Activated CD8-positive, alpha-beta T cell treated with anti-CD3 and anti-CD28 coated beads, Interleukin-2, amount 10 ng/mL, durations not matched to agents 7 days and 5 days (primary cell): Measurements from ENCODE around the gene ARHGAP28. TPM values are rescaled to one million over a fixed set of nuclear protein-coding genes. Genes with fewer than 3 reads are reported as not detected.
"Not testable (repeated sequence)": the region's sequence is repeated elsewhere in the genome, so short reads cannot be mapped to it uniquely, and the experiment has no call there.

ENCODE experiments used
- ATAC-seq: fragments of 150-1000 bp; cut with Tn5 transposase; one replicate; pipeline ENCODE4 v1.10.0; 2021; ENCODE audit warnings: moderate library complexity
- CTCF ChIA-PET: fragments of 350-600 bp; sonication (Branson Sonifier 250); formaldehyde crosslinking; loops from one replicate; lab custom pipeline; 2021; ENCODE audit warnings: antibody characterized with exemption; lab: Charles Lee
- POLR2A ChIA-PET: fragments of 350-600 bp; sonication (Branson Sonifier 250); formaldehyde crosslinking; loops from one replicate; lab custom pipeline; 2021; ENCODE audit warnings: antibody characterized with exemption; lab: Charles Lee
- DNase-seq: peaks from one replicate; pipeline ENCODE4 v3.0.0-alpha.2; 2020
- H3K27ac Mint-ChIP-seq: one replicate; pipeline ENCODE4 v1.8.0; 2021; ENCODE audit warnings: mild to moderate bottlenecking, mixed read lengths
- H3K27me3 Mint-ChIP-seq: one replicate; pipeline ENCODE4 v1.8.0; 2021; ENCODE audit warnings: low read depth, mixed read lengths
- H3K36me3 Mint-ChIP-seq: one replicate; pipeline ENCODE4 v1.8.0; 2021; ENCODE audit warnings: low read depth, mixed read lengths
- H3K4me1 Mint-ChIP-seq: one replicate; pipeline ENCODE4 v1.8.0; 2021; ENCODE audit warnings: low read depth, mixed read lengths
- H3K4me3 Mint-ChIP-seq: one replicate; pipeline ENCODE4 v1.8.0; 2021; ENCODE audit warnings: mild to moderate bottlenecking, mixed read lengths
- H3K9me3 Mint-ChIP-seq: one replicate; pipeline ENCODE4 v1.8.0; 2022; ENCODE audit warnings: mixed read lengths; ENCODE audit not compliant: insufficient read depth
- total RNA-seq, 2 experiments: library from RNA; stranded (reverse); gene quantifications; one replicate each; pipeline ENCODE4 v1.2.3, GENCODE V29; 2021

ARHGAP28 gene
- total RNA-seq, 2 experiments from 2014 or later, result not detected

- H3K4me1 Mint-ChIP-seq, H3K36me3 Mint-ChIP-seq, H3K4me3 Mint-ChIP-seq, H3K27me3 Mint-ChIP-seq, DNase-seq, H3K9me3 Mint-ChIP-seq, H3K27ac Mint-ChIP-seq, ATAC-seq, CTCF ChIA-PET, POLR2A ChIA-PET: not testable (repeated sequence)
These were observed 98.0 kb downstream of the ARHGAP28 start for GRCh38 chr18:6827566-6827965.

- ChIA-PET CTCF (no interaction called here), POLR2A (no interaction called here)
- H3K27ac Mint-ChIP-seq, result no peak overlapping the region
- ATAC-seq, result no peak
- H3K4me3 Mint-ChIP-seq, result no peak overlapping the region
- H3K27me3 Mint-ChIP-seq, result no peaks in the 10 kb centered on the region
- no peaks in the 10 kb centered on the region for H3K4me1 Mint-ChIP-seq
- H3K9me3 Mint-ChIP-seq, result no peaks in the 10 kb centered on the region
- no peaks in the 10 kb centered on the region for H3K36me3 Mint-ChIP-seq
- DNase-seq, result no peak
These were observed 101.4 kb downstream of the ARHGAP28 start for GRCh38 chr18:6830916-6831315.

GRCh38 chr18:6835345-6835744 is 105.8 kb downstream of the ARHGAP28 start:
- ATAC-seq, result no peak
- ChIA-PET POLR2A (no interaction called here), CTCF (no interaction called here)
- H3K4me3 Mint-ChIP-seq, result no peak overlapping the region
- DNase-seq, result no peak
- no peaks in the 10 kb centered on the region for H3K9me3 Mint-ChIP-seq
- no peaks in the 10 kb centered on the region for H3K36me3 Mint-ChIP-seq
- no peak overlapping the region for H3K27ac Mint-ChIP-seq
- H3K27me3 Mint-ChIP-seq, result no peaks in the 10 kb centered on the region
- H3K4me1 Mint-ChIP-seq, result no peaks in the 10 kb centered on the region

GRCh38 chr18:6836331-6836730 is 106.8 kb downstream of the ARHGAP28 start:
- Mint-ChIP-seq H3K27ac (no peak overlapping the region), H3K4me1 (no peaks in the 10 kb centered on the region), H3K9me3 (no peaks in the 10 kb centered on the region), H3K36me3 (no peaks in the 10 kb centered on the region), H3K27me3 (no peaks in the 10 kb centered on the region), H3K4me3 (no peak overlapping the region)
- CTCF ChIA-PET, result no interaction called here
- DNase-seq (no peak), ATAC-seq (no peak)
- POLR2A ChIA-PET, result no interaction called here

GRCh38 chr18:6837904-6838303 is 108.4 kb downstream of the ARHGAP28 start:
- POLR2A ChIA-PET, result no interaction called here
- Mint-ChIP-seq H3K4me1 (no peaks in the 10 kb centered on the region), H3K27ac (no peak overlapping the region), H3K36me3 (no peaks in the 10 kb centered on the region), H3K9me3 (no peaks in the 10 kb centered on the region), H3K4me3 (no peak overlapping the region), H3K27me3 (no peaks in the 10 kb centered on the region)
- DNase-seq, result no peak
- ATAC-seq, result no peak
- CTCF ChIA-PET, result no interaction called here

- Mint-ChIP-seq H3K9me3 (no peaks in the 10 kb centered on the region), H3K27me3 (no peaks in the 10 kb centered on the region), H3K4me1 (no peaks in the 10 kb centered on the region), H3K36me3 (no peaks in the 10 kb centered on the region), H3K27ac (no peak overlapping the region), H3K4me3 (no peak overlapping the region)
- POLR2A ChIA-PET, result no interaction called here
- no peak for ATAC-seq
- DNase-seq, result no peak
- CTCF ChIA-PET, result no interaction called here
These were observed 112.6 kb downstream of the ARHGAP28 start for GRCh38 chr18:6842081-6842480.

GRCh38 chr18:6843308-6843707 is 113.8 kb downstream of the ARHGAP28 start:
- H3K36me3 Mint-ChIP-seq, result no peaks in the 10 kb centered on the region

GRCh38 chr18:6845521-6845920 is 116.0 kb downstream of the ARHGAP28 start:
- ATAC-seq, H3K27me3 Mint-ChIP-seq, H3K4me1 Mint-ChIP-seq, DNase-seq, H3K9me3 Mint-ChIP-seq, H3K4me3 Mint-ChIP-seq, POLR2A ChIA-PET, CTCF ChIA-PET, H3K36me3 Mint-ChIP-seq, H3K27ac Mint-ChIP-seq: not testable (repeated sequence)

More at GRCh38 chr18:6843308-6843707, 113.8 kb downstream of the ARHGAP28 start:
- POLR2A ChIA-PET, result no interaction called here
- Mint-ChIP-seq H3K4me3 (no peak overlapping the region), H3K4me1 (no peaks in the 10 kb centered on the region), H3K27me3 (no peaks in the 10 kb centered on the region), H3K9me3 (no peaks in the 10 kb centered on the region), H3K27ac (no peak overlapping the region)
- no peak for ATAC-seq
- CTCF ChIA-PET, result no interaction called here
- DNase-seq, result no peak

GRCh38 chr18:6850396-6850795 is 120.9 kb downstream of the ARHGAP28 start:
- H3K9me3 Mint-ChIP-seq, result peaks cover 5% of the 10 kb centered on the region
- no peaks in the 10 kb centered on the region for H3K27me3 Mint-ChIP-seq
- POLR2A ChIA-PET, result no interaction called here

GRCh38 chr18:6851480-6851879 is 122.0 kb downstream of the ARHGAP28 start:
- H3K36me3 Mint-ChIP-seq, result no peaks in the 10 kb centered on the region
- H3K4me3 Mint-ChIP-seq, result no peak overlapping the region
- H3K4me1 Mint-ChIP-seq, result no peaks in the 10 kb centered on the region
- ATAC-seq (no peak), DNase-seq (no peak)
- ChIA-PET CTCF (no interaction called here), POLR2A (no interaction called here)
- H3K9me3 Mint-ChIP-seq, result peaks cover 5% of the 10 kb centered on the region
- no peaks in the 10 kb centered on the region for H3K27me3 Mint-ChIP-seq
- H3K27ac Mint-ChIP-seq, result no peak overlapping the region

More at GRCh38 chr18:6850396-6850795, 120.9 kb downstream of the ARHGAP28 start:
- ATAC-seq (no peak), DNase-seq (no peak)
- Mint-ChIP-seq H3K4me3 (no peak overlapping the region), H3K27ac (no peak overlapping the region), H3K36me3 (no peaks in the 10 kb centered on the region), H3K4me1 (no peaks in the 10 kb centered on the region)
- CTCF ChIA-PET, result no interaction called here

- no peaks in the 10 kb centered on the region for H3K4me1 Mint-ChIP-seq
These were observed 125.3 kb downstream of the ARHGAP28 start for GRCh38 chr18:6854811-6855210.

GRCh38 chr18:6855767-6856166 is 126.3 kb downstream of the ARHGAP28 start:
- DNase-seq (no peak), ATAC-seq (no peak)
- CTCF ChIA-PET, result no interaction called here
- Mint-ChIP-seq H3K4me3 (no peak overlapping the region), H3K4me1 (no peaks in the 10 kb centered on the region), H3K27me3 (no peaks in the 10 kb centered on the region), H3K9me3 (peaks cover 11% of the 10 kb centered on the region), H3K36me3 (no peaks in the 10 kb centered on the region), H3K27ac (no peak overlapping the region)
- POLR2A ChIA-PET, result no interaction called here

More at GRCh38 chr18:6854811-6855210, 125.3 kb downstream of the ARHGAP28 start:
- Mint-ChIP-seq H3K9me3 (peaks cover 11% of the 10 kb centered on the region), H3K36me3 (no peaks in the 10 kb centered on the region), H3K27ac (no peak overlapping the region), H3K27me3 (no peaks in the 10 kb centered on the region), H3K4me3 (no peak overlapping the region)
- ChIA-PET POLR2A (no interaction called here), CTCF (no interaction called here)
- ATAC-seq (no peak), DNase-seq (no peak)

GRCh38 chr18:6857300-6857699 is 127.8 kb downstream of the ARHGAP28 start:
- POLR2A ChIA-PET, result no interaction called here

More at GRCh38 chr18:6857300-6857699, 127.8 kb downstream of the ARHGAP28 start:
- Mint-ChIP-seq H3K4me1 (no peaks in the 10 kb centered on the region), H3K36me3 (no peaks in the 10 kb centered on the region), H3K4me3 (no peak overlapping the region), H3K9me3 (peaks cover 11% of the 10 kb centered on the region), H3K27me3 (no peaks in the 10 kb centered on the region), H3K27ac (no peak overlapping the region)
- DNase-seq (no peak), ATAC-seq (no peak)
- CTCF ChIA-PET, result no interaction called here
